Neutrophil (primary cell): Measurements from ENCODE around the gene TMEM213.

Source experiments
- H3K27ac ChIP-seq: fragments of 200-600 bp; sonication (generic); 2 replicates; pipeline ENCODE4 v1.5.1; 2016; ENCODE audit warnings: mild to moderate bottlenecking, moderate library complexity
- H3K27me3 ChIP-seq: fragments of 200-600 bp; sonication (generic); 2 replicates; pipeline ENCODE4 v1.6.0; 2016; ENCODE audit warnings: mild to moderate bottlenecking
- H3K36me3 ChIP-seq: fragments of 200-600 bp; sonication (generic); 2 replicates; pipeline ENCODE4 v1.5.1; 2017
- H3K4me1 ChIP-seq, 2 experiments: fragments of 200-600 bp in 1 of 2; sonication (generic) in 1 of 2; 1 replicate in 1 of 2; 2 replicates in 1 of 2; pipeline versions ENCODE4 v1.5.1 to v1.6.1; 2013 to 2016; ENCODE audit warnings: low read depth in 1 of 2, low read length in 1 of 2, mild to moderate bottlenecking in 1 of 2, moderate library complexity in 1 of 2; ENCODE audit not compliant: control insufficient read depth in 1 of 2, insufficient read depth in 1 of 2
- H3K4me3 ChIP-seq, 2 experiments: fragments of 200-600 bp in 1 of 2; sonication (generic) in 1 of 2; 1 replicate in 1 of 2; 2 replicates in 1 of 2; pipeline ENCODE4 v1.5.1; 2013 to 2016; ENCODE audit warnings: low read depth in 1 of 2, low read length in 1 of 2, mild to moderate bottlenecking in 1 of 2, moderate library complexity in 1 of 2
- H3K9me3 ChIP-seq: fragments of 200-600 bp; sonication (generic); 2 replicates; pipeline ENCODE4 v1.5.1; 2016
- CTCF ChIP-seq: fragments of 200-600 bp; sonication (generic); IDR thresholded peaks from 2 replicates; pipeline ENCODE4 v1.5.1; 2016; ENCODE audit warnings: antibody characterized with exemption

Gene TMEM213

DNA sequence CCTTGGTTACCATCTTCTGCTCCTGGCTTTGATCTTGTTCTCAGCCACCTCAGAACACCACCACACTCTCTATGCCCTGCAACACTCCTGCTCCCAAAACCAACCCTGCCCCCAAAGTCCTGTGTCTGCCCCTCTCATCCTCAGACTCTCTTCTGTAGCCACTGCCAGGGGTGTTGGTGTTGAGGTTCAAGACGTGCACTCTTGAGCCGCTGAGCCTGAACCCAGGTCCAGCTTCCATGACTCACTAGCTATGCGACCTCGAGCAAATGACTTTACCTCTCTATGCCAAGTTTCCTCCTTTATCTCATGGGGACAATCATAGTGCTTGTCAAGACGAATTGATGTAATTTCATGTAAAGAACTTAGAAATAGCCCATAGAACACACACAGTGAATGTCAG, 1.0 kb downstream of the TMEM213 start:
- Histone ChIP-seq H3K36me3 (no peaks in the 10 kb centered on the region), H3K4me3 (no peak overlapping the region), H3K9me3 (no peaks in the 10 kb centered on the region), H3K27me3 (peaks cover 7% of the 10 kb centered on the region), H3K27ac (no peak overlapping the region), H3K4me1 (no peaks in the 10 kb centered on the region)
- TF ChIP-seq CTCF, result no peak

DNA sequence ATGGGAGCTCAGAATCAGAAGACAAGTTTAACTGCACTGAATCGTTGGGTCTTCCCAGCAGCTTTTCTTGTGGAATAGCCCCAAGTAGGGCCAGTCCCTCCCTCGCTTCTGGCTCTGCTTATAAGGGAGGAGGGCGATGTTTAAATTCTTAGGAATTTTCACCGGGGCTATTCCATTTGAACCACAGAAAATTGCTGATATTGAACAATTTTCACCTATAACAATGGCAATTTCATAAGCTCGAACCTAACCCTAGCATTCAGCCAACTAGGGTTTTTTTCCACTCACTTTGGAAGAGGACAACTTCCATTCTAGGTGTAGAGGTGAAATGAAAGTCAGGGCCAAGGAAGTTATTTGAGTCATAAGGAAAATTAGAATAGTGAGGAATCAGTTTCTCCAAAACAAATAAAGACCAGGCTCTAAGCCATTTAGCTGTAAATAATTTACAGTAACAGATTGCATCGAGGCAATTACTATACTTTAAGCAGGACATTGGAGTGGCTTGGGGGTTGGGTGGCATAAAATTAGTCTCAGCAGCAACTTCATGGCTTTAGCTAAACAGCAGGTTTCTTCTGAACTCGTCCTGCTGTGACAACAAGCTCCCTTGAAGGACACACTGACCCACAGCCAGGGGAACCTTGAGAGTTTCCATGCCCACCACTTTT, 1.7 kb downstream of the TMEM213 start:
- H3K9me3 ChIP-seq, result no peaks in the 10 kb centered on the region
- no peak for TF ChIP-seq CTCF
- H3K27me3 ChIP-seq, result peaks cover 7% of the 10 kb centered on the region
- no peak overlapping the region for H3K27ac ChIP-seq
- no peaks in the 10 kb centered on the region for H3K36me3 ChIP-seq
- H3K4me1 ChIP-seq, result no peaks in the 10 kb centered on the region
- H3K4me3 ChIP-seq, result no peak overlapping the region

GRCh38 chr7:138801256-138801655, 3.5 kb downstream of the TMEM213 start:
- Histone ChIP-seq H3K4me1 (no peaks in the 10 kb centered on the region), H3K36me3 (no peaks in the 10 kb centered on the region), H3K4me3 (no peak overlapping the region), H3K9me3 (no peaks in the 10 kb centered on the region), H3K27me3 (peaks cover 7% of the 10 kb centered on the region), H3K27ac (no peak overlapping the region)
- TF ChIP-seq CTCF, result no peak

GRCh38 chr7:138802706-138803105, 4.9 kb downstream of the TMEM213 start:
- Histone ChIP-seq H3K27ac (no peak overlapping the region), H3K4me1 (no peaks in the 10 kb centered on the region), H3K27me3 (peaks cover 7% of the 10 kb centered on the region), H3K36me3 (no peaks in the 10 kb centered on the region), H3K9me3 (no peaks in the 10 kb centered on the region), H3K4me3 (no peak overlapping the region)
- TF ChIP-seq CTCF, result no peak

DNA sequence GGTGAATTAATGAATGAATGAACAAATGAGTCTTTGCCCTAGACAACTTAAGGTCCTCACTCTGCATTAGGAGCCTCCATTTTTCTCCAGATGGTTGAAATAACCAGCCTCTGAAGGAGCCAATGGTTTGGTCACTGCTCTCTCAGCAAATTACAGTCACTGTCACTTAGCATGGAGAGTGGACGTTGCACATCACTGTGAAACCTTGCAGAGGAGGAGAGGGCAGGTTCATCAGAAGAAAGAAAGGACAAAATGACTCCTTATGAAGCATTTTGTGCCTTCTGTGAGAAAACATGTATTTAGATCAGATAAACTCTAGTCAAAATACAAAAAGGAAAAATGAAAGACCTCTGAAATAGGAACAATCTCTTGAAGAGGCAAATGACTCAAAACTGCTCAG, 6.8 kb downstream of the TMEM213 start:
- no peaks in the 10 kb centered on the region for H3K36me3 ChIP-seq
- no peak overlapping the region for H3K27ac ChIP-seq
- H3K9me3 ChIP-seq, result no peaks in the 10 kb centered on the region
- no peak overlapping the region for H3K4me3 ChIP-seq
- no peak for TF ChIP-seq CTCF
- no peaks in the 10 kb centered on the region for H3K27me3 ChIP-seq
- no peaks in the 10 kb centered on the region for H3K4me1 ChIP-seq
